ENCODE data around the gene USP32.

Gene USP32

GRCh38 chr17:60138769-60139437 lies 253.0 kb downstream of the USP32 start:
- no peak overlapping the region for H3K4me3 ChIP-seq (ENCODE audit: low read depth, low read length)

- H3K4me3 ChIP-seq (ENCODE audit: low read depth, low read length): no peak overlapping the region
Measured at GRCh38 chr17:60137731-60138130, 254.2 kb downstream of the USP32 start.

- H3K4me3 ChIP-seq (ENCODE audit: low read depth, low read length): peak overlapping the region; percentile 81
Measured at GRCh38 chr17:60135951-60136666, 255.8 kb downstream of the USP32 start.

GRCh38 chr17:60135151-60135950 lies 256.6 kb downstream of the USP32 start:
- H3K4me3 ChIP-seq (ENCODE audit: low read depth, low read length): peak overlapping the region; percentile 81

- peak overlapping the region; percentile 81 for H3K4me3 ChIP-seq (ENCODE audit: low read depth, low read length)
Measured at GRCh38 chr17:60134396-60135150, 257.4 kb downstream of the USP32 start.

GRCh38 chr17:60130466-60130865 lies 261.5 kb downstream of the USP32 start:
- H3K4me3 ChIP-seq (ENCODE audit: low read depth, low read length): no peak overlapping the region

- no peak overlapping the region for H3K4me3 ChIP-seq (ENCODE audit: low read depth, low read length)
Measured at GRCh38 chr17:60129164-60129563, 262.8 kb downstream of the USP32 start.
